Keratinocyte (primary cell): ENCODE data around the gene COIL.

Experiments
- CTCF ChIP-seq, 3 experiments: IDR thresholded peaks in 1 of 3; conservative IDR thresholded peaks in 1 of 3; optimal IDR thresholded peaks in 1 of 3; 2 replicates in 2 of 3; 3 replicates in 1 of 3; pipeline versions ENCODE3 to v1.5.1; 2011; ENCODE audit warnings: low read length in 3 of 3, mild to moderate bottlenecking in 3 of 3, moderate library complexity in 2 of 3, control low read depth in 1 of 3, inconsistent platforms in 1 of 3; ENCODE audit not compliant: insufficient read depth in 2 of 3; ENCODE audit errors: extremely low read depth in 1 of 3
- EZH2 ChIP-seq: IDR thresholded peaks from one replicate; pipeline ENCODE4 v1.6.1; 2012; ENCODE audit warnings: inconsistent platforms, mild to moderate bottlenecking, low read length, moderate library complexity

- TF ChIP-seq EZH2 (no peak), CTCF (optimal IDR thresholded peaks at IDR 0.05 in 1 of 3, IDR thresholded peaks at IDR 0.05 in 1 of 3, conservative IDR thresholded peaks at IDR 0.05 in 1 of 3; ENCODE audit: extremely low read depth in 1 of 3, insufficient read depth in 2 of 3, low read length in 3 of 3) (no peak)
These were observed 5.5 kb upstream of the COIL start for GRCh38 chr17:56966338-56966737.
